Motor neuron (in vitro differentiated cells): Measurements from ENCODE around the gene ASTN1. TPM values are rescaled to one million over a fixed set of nuclear protein-coding genes. Genes with fewer than 3 reads are reported as not detected.

Experiments
- ATAC-seq, 8 experiments: fragments of 200-7000 bp; cut with Tn5 transposase; replicated peaks in 6 of 8; 2 replicates each; pipeline ENCODE4 v1.8.0; 2021; ENCODE audit warnings: mild to moderate bottlenecking in 8 of 8, moderate library complexity in 8 of 8
- H3K27ac ChIP-seq, 2 donors: fragments of 250-450 bp; sonication (Bioruptor Pico); 2 replicates each; pipeline ENCODE4 v1.9.0; 2021; ENCODE audit warnings: antibody characterized with exemption in 2 of 2, mild to moderate bottlenecking in 2 of 2, moderate library complexity in 1 of 2
- H3K4me1 ChIP-seq, 2 donors: fragments of 250-450 bp; sonication (Bioruptor Pico); replicated peaks in 1 of 2; 2 replicates each; pipeline ENCODE4 v1.6.1; 2021; ENCODE audit warnings: antibody characterized with exemption in 2 of 2, mild to moderate bottlenecking in 2 of 2, moderate library complexity in 1 of 2
- H3K4me3 ChIP-seq, 5 donors: fragments of 250-450 bp; sonication (Bioruptor Pico); 2 replicates each; pipeline ENCODE4 v1.9.0; 2021; ENCODE audit warnings: antibody characterized with exemption in 5 of 5, mild to moderate bottlenecking in 5 of 5, moderate library complexity in 4 of 5
- WGBS, 10 experiments: fragments of 450-650 bp; shearing (Covaris generic); methylation state at CpG; one replicate each; pipeline ENCODE4 v1.0.0; 2022; 5-methylcytosine and 5-hydroxymethylcytosine counted together
- in situ Hi-C, 9 experiments: fragments of 400-800 bp; cut with MboI; loops; one replicate each; pipeline ENCODE4 v1.15.0; 2021; ENCODE audit warnings: low sequenced_read_pairs in 9 of 9, low pct_unique_long_range_greater_than_20kb in 2 of 9; ENCODE audit not compliant: unreplicated experiment in 9 of 9
- total RNA-seq, 8 experiments: library from RNA; unstranded; fragments of 300-600 nt; gene quantifications; 2 replicates each; pipeline versions ENCODE4 v1.2.3 to v1.2.4, GENCODE V29; 2022

The ASTN1 gene
- total RNA-seq = 10 to 100 TPM in 5 of 8 experiments, under 1 TPM in 3; 0.10 to 89.1 (median 37.5) TPM

DNA sequence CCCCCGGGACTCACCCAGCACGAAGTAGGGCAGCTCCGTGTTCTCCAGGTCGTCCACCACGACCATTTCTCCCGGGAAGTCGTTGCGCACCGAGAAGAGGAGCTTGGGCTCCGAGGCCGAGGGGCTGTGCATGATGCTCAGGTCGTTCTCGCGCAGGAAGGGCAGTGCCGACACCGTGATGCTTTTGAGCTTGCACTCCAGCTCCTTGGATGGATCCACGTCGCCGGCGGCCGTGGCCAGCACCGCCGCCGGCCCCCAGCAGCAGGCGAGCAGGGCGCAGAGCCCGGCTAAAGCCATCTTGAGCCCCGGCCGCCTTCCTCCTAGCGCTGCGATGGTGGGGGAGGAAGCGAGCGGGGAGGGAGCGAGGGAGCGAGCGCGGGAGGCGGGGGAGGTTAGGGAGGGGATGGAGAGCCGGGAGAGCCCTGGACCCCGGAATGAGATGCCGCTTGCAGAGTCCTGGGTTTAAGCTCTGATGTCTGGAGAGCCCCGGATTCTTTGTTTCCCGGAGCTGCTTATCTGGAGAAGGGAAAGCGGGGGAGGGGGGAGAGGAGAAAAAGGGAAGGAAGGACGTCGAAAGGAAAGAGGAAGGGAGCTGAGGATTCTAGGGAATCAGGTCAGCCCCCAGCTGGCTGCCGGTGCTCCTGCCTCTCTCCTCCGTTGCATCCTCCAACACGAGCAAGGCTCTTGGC, at the start of gene ASTN1:
Gene ASTN1 (minus strand): TSS at position 333 of the 689 bp plus-strand sequence. CDS start 36 bp downstream, at position 297.
- peak within 1 kb of the TSS; percentile 63 to 81 for H3K27ac ChIP-seq
- H3K4me3 ChIP-seq = peak within 1 kb of the TSS; percentile 55 to 74 (median 62)
- peak in 7 of 8 experiments; percentile 27 to 92 (median 90) for ATAC-seq
- in situ Hi-C loops = no loop called here
- peaks cover 25 to 34% of the 10 kb centered on the region in 2 donors for H3K4me1 ChIP-seq
- WGBS, 10 experiments = 0 to 10% (median 0%) methylated on average over 1 to 17 of the region's 49 CpGs; no CpG with 5 or more reads in 5 of the 10 experiments

DNA sequence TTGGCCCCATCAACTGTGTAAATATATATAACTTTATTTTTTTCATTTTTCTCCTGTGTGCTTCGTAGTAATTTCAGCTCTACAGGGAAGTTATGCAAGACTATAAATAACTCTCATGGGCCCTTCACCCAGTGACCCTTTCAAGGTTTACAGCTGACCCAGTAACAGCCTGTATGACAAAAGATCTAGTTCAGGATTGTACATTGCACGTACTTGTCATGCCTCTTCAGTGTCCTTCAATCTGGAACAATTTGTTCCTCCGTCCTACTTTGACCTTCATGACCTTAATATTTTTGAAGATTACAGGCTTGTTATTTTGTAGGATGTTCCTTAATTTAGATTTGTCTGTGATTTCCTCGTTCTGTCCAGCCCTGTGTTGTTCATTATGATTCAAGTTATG, 46.7 kb upstream of the ASTN1 start:
- in situ Hi-C loops = no loop called here

DNA sequence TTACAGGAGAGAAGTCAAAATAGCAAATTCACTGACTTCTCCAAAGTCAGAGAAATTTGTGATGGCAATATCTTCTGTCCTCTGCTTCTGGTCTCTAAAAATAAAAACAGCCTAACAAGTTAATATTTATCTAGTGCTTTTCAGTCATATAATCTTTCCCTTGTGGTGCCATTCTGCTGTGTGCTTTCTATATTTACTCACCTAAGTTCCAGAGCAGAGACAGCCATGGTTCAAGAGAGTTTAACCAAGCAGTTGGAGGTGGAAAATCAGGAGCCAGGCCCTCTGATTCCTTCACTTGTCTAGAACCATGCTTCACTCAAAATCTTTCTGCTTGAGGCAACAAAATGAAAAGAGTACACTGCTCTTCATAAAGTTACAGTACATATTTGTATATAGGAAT, 45.6 kb upstream of the ASTN1 start:
- no peak for ATAC-seq
- H3K4me1 ChIP-seq = peaks cover 32 to 34% of the 10 kb centered on the region in 2 donors
- no peak overlapping the region for H3K4me3 ChIP-seq
- in situ Hi-C loops = no loop called here
- H3K27ac ChIP-seq = no peak overlapping the region

More for the DNA sequence above, 46.7 kb upstream of the ASTN1 start:
- Histone ChIP-seq H3K4me1 (peaks cover 32 to 34% of the 10 kb centered on the region in 2 donors), H3K4me3 (no peak overlapping the region), H3K27ac (no peak overlapping the region)
- ATAC-seq = peak in 3 of 8 experiments; percentile 27 to 37 (median 33)
- WGBS, 10 experiments = 48 to 71% (median 54%) methylated on average over 2 to 4 of the region's 4 CpGs

DNA sequence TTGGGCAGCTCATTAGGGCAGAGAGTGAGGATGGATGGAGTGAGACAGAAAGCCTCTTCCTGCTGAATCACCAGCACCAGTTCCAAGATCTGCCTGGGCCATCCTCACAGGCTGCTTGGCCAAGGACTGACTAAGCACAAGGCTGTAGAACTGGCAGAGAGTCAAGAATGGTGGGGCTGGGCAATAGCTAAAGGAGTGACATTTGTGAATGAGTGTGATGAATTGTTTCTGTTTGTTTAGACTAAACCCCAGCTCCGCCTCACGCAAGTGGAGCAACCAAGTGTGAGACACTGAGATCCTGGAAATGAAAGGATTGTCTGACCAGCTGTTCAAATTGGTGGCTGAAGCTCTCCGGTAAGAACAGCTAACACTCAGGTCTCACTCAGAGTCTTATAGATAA, 44.8 kb upstream of the ASTN1 start:
- Histone ChIP-seq H3K27ac (no peak overlapping the region), H3K4me3 (no peak overlapping the region), H3K4me1 (peaks cover 32 to 34% of the 10 kb centered on the region in 2 donors)
- ATAC-seq = peak; percentile 96 to 100 (median 98)
- 5 to 47% (median 25%) methylated on average over 1 to 3 of the region's 3 CpGs; no CpG with 5 or more reads in 1 of the 10 experiments for WGBS, 10 experiments
- in situ Hi-C loops = no loop called here

DNA sequence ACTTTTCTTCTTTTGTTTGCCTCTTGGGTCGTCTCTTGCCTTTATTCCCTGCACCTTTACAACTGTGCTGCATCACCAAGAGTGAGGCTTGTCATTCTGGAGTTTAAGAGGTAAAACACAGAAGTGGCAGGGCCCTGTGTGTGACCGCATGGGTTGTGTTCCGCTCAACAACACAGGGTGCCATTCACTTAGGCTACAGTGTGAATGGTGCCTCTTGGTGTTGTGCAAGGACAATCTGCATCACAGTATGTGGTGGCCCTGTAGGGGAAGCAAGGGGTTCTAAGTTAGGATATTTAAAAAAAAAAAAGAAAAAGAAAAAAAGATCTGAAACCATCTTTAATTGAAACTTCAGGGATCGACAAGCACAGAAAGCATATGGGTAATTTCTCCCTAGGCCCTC, 44.4 kb upstream of the ASTN1 start:
- in situ Hi-C loops = no loop called here
- 42 to 100% (median 64%) methylated on average over 1 to 4 of the region's 4 CpGs; no CpG with 5 or more reads in 1 of the 10 experiments for WGBS, 10 experiments
- no peak overlapping the region for H3K27ac ChIP-seq

DNA sequence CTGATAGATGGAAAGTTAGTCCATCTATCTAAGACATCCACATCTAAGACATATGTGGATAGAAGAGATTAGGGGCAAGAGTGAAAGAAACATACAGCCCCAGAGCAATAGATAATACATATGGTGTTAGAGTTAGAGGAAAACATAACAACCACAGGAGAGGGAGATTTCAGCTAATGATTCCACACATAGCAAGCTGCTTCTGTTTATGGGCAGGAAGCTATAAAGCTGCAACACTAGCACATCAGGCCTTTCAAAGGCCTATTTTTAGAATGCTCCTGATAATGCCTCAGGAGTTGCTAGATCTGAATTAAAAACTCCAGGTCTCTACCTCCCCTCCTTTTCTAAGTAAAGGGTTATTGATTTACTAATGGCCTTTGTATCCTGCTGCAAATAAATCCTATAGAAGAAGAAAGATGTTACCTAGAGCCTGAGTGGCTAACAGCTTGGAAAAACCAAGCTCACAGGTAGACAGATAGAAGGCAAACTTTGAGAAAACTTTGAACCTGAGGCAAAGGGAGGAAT, 42.4 kb upstream of the ASTN1 start:
- Histone ChIP-seq H3K4me3 (no peak overlapping the region), H3K27ac (no peak overlapping the region), H3K4me1 (peaks cover 32 to 34% of the 10 kb centered on the region in 2 donors)
- in situ Hi-C loops = no loop called here
- ATAC-seq = no peak

More for the DNA sequence above, 44.4 kb upstream of the ASTN1 start:
- H3K4me3 ChIP-seq = no peak overlapping the region
- peaks cover 32 to 34% of the 10 kb centered on the region in 2 donors for H3K4me1 ChIP-seq
- ATAC-seq = peak in 7 of 8 experiments; percentile 2 to 26 (median 7)

DNA sequence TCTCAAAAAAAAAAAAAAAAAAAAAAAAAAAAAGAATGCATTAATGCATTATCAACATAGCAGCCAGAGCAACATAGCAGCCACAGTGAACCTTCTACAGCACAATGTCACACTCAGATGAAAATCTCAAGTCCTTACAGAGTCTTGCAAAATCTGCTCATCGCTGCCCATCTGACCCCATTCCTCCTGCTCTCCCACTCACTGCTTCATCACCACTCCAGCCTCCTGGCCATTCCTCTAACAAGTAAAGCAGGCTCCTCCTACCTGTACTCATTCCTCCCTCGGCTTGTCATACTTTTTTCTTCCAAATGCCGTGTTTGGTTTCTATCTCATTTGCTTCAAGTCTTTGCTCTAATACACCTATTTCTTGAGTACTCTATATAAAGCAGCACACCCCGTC, 35.8 kb upstream of the ASTN1 start:
- in situ Hi-C loops = no loop called here

DNA sequence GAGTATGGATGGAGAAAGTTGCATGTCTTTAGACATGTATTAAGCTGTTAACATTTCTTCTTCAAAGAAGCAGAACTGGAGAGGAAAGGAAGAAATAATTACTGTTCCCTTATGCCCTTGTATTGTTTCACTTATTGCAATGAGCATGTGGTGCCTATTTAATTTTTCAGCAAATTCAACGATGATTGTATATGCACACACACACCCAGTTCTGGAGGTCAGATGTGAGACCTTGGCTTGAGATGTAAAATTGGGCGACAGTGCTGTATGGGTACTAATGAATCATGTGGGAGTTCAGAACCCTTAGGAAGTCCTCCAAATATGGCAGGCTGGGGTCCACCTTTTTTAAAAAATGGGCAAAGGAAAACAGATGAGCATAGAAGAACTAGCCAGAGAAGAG, 33.7 kb upstream of the ASTN1 start:
- H3K27ac ChIP-seq = no peak overlapping the region
- H3K4me3 ChIP-seq = no peak overlapping the region
- ATAC-seq = peak in 3 of 8 experiments; percentile 16 to 82 (median 62)
- 0 to 100% (median 81%) methylated on average over 1 to 2 of the region's 2 CpGs; no CpG with 5 or more reads in 3 of the 10 experiments for WGBS, 10 experiments
- H3K4me1 ChIP-seq = no peaks in the 10 kb centered on the region
- in situ Hi-C loops = loop anchor here in 2 of 9 experiments (25.0 kb wide), 3 partner anchors 286 to 589 kb away; no protein-coding TSS in a partner anchor

More for the DNA sequence above, 35.8 kb upstream of the ASTN1 start:
- 65 to 100% (median 86%) methylated on average over 1 to 3 of the region's 4 CpGs; no CpG with 5 or more reads in 1 of the 10 experiments for WGBS, 10 experiments
- no peak overlapping the region for H3K27ac ChIP-seq
- no peak for ATAC-seq
- H3K4me3 ChIP-seq = no peak overlapping the region
- no peaks in the 10 kb centered on the region for H3K4me1 ChIP-seq

DNA sequence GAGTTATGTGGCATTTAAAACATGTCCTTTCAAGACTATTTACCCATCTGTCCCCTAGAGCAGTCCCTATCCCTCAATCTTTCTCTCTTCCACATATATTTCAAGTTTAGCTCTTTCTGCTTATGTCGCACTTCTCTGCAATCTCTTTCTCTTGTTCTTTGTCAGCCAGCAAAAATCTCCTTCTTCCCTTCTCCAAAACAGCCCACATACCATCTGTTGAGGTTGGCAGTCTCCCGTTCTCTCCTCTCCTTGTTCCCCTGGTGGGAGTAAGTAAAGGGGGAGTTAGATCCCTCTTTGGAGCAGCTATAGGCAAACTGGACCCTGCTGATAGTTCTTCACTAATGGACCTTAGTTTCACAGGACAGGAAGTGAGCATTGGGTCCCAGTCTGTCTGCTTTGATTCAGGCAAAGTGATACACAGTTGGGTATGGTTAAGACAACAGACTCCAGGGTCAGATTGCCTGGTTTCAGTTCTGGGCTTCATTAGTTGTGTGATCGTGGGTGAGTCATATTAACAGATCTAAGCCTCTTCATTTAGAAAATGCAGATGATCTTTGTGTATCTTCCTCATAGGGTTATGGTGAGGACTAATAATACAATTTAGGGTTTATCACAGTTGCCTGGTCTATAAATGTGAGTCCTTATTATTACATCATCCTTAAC, 25.9 kb upstream of the ASTN1 start:
- Histone ChIP-seq H3K4me3 (no peak overlapping the region), H3K27ac (no peak overlapping the region), H3K4me1 (no peaks in the 10 kb centered on the region)
- peak in 1 of 8 experiments; percentile 6 for ATAC-seq
- in situ Hi-C loops = loop anchor here in 2 of 9 experiments (25.0 kb wide), 3 partner anchors 278 to 597 kb away; no protein-coding TSS in a partner anchor
- 62 to 93% (median 92%) methylated on average over 2 to 3 of the region's 3 CpGs; no CpG with 5 or more reads in 3 of the 10 experiments for WGBS, 10 experiments

DNA sequence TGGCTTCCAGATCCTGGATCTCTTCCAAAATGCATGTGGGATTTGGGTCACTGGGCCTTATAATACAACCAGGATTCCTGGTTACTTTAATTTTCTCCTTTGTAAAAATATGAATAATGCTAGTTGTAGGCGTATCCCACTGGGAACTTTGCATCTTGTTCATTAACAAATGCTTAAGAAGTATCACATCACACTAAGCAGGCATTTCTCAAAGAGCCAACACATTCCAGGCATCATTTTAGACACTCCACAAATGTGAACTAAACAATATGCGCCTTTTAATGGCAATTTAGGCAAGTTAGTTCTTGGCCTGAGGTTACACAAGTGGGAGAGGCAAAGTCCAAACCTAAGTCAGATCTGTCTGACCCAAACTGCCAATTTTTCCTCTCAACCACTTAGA, 22.1 kb upstream of the ASTN1 start:
- ATAC-seq = peak in 3 of 8 experiments; percentile 76 to 81 (median 77)
- Histone ChIP-seq H3K27ac (no peak overlapping the region), H3K4me3 (no peak overlapping the region), H3K4me1 (peaks cover 0 to 3% of the 10 kb centered on the region in 2 donors)
- WGBS, 10 experiments = 11 to 100% (median 90%) methylated on average over 1 to 2 of the region's 2 CpGs; no CpG with 5 or more reads in 2 of the 10 experiments
- in situ Hi-C loops = loop anchor here in 2 of 9 experiments (25.0 kb wide), 3 partner anchors 274 to 601 kb away; no protein-coding TSS in a partner anchor

DNA sequence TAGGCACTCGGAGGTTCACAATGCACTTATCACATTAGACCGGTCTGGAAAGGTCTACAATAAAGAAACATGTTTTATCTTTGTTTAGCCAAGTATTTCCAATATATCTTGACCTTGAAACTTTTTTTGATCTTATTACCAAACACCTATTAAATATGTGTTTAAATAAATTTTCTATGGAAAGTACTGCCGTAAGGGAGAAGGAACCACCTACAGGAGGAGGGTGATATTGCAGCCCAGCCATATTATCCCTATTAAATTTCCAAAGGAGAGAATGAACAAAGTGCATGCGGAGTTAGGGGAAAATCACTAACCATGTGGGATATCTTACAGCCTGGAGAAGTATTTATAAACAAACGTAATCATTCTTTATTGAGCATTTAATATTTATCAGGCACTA, 20.7 kb upstream of the ASTN1 start:
- ATAC-seq = no peak

DNA sequence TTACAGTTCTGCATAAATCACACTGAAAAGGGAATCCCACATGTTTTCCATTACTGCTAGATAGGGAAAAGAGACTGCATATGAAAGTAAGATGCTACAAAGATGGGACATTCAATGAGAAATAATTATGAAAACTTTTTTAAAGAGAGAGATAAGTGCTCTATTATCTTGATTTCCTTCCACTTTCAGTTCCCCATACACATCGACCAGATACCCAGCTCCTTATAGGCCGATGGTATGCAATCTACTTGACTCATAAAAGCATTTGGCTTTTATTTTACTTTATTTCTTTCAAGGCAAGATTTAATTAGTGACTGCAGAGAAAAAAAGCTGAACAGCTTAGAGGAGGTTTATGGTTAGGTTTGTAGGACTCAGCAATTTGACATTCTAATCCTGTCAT, 19.3 kb upstream of the ASTN1 start:
- peaks cover 3 to 6% of the 10 kb centered on the region in 2 donors for H3K4me1 ChIP-seq
- no peak overlapping the region for H3K27ac ChIP-seq
- ATAC-seq = no peak
- 17 to 96% (median 76%) methylated on average over 2 of the region's 2 CpGs; no CpG with 5 or more reads in 2 of the 10 experiments for WGBS, 10 experiments
- in situ Hi-C loops = loop anchor here in 2 of 9 experiments (25.0 kb wide), 3 partner anchors 272 to 603 kb away; no protein-coding TSS in a partner anchor
- H3K4me3 ChIP-seq = no peak overlapping the region

More for the DNA sequence above, 20.7 kb upstream of the ASTN1 start:
- Histone ChIP-seq H3K4me3 (no peak overlapping the region), H3K27ac (no peak overlapping the region), H3K4me1 (peaks cover 3 to 6% of the 10 kb centered on the region in 2 donors)
- 56 to 100% (median 93%) methylated on average over 1 to 5 of the region's 5 CpGs for WGBS, 10 experiments
- in situ Hi-C loops = loop anchor here in 2 of 9 experiments (25.0 kb wide), 3 partner anchors 273 to 602 kb away; no protein-coding TSS in a partner anchor
